DMS79 (cell line): Measurements from ENCODE around the gene ADPRS.

Experiments
- DNase-seq: peaks from one replicate; lab custom pipeline; 2025; lab: John Stamatoyannopoulos, UW

ADPRS gene, protein sequence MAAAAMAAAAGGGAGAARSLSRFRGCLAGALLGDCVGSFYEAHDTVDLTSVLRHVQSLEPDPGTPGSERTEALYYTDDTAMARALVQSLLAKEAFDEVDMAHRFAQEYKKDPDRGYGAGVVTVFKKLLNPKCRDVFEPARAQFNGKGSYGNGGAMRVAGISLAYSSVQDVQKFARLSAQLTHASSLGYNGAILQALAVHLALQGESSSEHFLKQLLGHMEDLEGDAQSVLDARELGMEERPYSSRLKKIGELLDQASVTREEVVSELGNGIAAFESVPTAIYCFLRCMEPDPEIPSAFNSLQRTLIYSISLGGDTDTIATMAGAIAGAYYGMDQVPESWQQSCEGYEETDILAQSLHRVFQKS

DNA sequence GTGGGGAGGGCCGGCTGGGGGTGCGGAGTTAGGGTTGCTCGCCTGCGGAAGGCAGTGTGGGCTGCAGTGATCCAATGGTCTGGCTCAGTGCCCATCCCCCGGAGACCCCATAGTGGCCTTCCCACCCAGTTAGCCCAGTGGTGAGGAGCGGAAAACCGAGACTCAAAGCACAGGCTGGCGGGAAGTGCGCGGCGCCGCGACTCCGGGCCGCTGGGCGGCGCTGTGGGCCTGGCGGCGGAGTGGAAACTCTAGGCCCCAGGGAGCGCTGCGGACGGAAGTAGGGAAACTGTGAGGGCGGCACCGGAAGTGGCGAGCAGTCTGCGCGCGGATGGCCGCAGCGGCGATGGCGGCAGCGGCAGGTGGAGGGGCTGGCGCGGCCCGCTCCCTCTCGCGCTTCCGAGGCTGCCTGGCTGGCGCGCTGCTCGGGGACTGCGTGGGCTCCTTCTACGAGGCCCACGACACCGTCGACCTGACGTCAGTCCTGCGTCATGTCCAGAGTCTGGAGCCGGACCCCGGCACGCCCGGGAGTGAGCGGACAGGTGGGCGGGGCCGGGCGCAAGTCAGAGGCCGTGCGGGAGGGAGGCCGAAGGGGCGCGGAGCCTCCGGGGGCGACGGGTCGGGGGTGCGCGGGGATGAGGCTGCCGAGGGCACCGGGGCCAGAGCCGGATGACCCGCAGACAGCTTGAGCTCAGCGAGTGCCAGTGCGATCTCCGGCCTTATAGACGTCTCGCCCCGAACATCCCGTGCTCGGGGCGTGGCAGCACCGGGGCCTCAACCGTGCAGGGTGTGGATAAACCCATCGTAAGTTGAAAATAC, at the start of gene ADPRS:
ADPRS (plus strand) TSS at position 316 of the 816 bp plus-strand sequence; CDS start at position 329, 13 bp downstream.
- peak; percentile 75 for DNase-seq

GRCh38 chr1:36040238-36040637, 48.5 kb upstream of the ADPRS start:
- no peak for DNase-seq

- DNase-seq: no peak
Observed at GRCh38 chr1:36051821-36052220, 36.9 kb upstream of the ADPRS start.

DNA sequence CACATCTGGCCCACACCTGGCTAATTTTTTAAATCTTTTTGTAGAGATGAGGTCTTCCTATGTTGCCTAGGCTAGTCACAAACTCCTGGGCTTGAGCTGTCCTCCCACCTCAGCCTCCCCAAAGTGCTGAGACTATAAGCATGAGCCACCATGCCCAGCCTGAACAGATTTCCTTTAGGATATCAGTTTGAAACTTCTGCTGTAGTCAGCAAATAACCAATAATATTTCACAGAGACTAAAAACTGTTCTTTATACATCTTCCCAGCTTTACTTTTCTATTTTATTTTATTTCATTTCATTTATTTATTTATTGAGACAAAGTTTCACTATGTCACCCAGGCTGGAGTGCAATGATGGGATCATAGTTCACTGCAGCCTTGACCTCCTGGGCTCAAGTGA, 34.7 kb upstream of the ADPRS start:
- no peak for DNase-seq

GRCh38 chr1:36055706-36056105, 33.0 kb upstream of the ADPRS start:
- DNase-seq: no peak

DNA sequence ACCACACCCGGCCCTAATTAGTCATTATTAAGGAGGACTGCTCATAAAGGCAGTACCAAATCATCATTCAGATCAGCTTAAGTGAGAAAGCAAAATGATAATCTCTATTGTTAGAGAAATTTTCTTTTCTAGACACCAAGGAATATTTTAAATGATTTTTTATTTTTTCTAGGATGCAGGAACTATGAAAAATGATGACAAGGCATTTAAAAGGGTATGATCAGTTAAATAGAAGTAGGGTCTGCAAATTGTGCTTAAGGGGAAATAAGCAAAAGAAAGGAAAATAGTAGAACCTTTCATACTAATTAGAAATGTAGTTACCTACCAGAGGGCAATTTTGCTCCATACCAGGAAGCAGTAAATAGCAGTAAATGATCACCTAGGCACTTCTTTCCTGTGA, 26.4 kb upstream of the ADPRS start:
- DNase-seq: no peak

DNA sequence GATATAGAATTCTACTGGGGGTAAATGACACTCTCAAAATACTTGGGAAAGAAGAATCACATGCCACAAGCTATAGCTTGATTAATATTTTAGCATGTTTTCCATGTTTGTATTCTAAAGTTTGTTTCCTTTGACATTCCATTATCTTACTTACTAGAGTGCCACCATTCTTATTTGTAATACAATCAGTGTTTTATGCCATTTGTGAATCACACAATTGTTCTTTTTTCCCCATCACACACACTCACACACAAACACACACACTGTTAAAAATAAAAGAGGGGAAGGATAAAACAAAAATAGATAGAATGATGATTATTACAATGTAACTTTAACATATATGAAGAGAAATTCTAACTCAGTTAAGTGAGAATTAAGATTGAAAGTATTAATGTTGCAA, 20.8 kb upstream of the ADPRS start:
- DNase-seq: no peak

- DNase-seq: no peak
Observed at GRCh38 chr1:36068866-36069265, 19.8 kb upstream of the ADPRS start.

- DNase-seq: no peak
Observed at GRCh38 chr1:36070349-36070748, 18.3 kb upstream of the ADPRS start.

DNA sequence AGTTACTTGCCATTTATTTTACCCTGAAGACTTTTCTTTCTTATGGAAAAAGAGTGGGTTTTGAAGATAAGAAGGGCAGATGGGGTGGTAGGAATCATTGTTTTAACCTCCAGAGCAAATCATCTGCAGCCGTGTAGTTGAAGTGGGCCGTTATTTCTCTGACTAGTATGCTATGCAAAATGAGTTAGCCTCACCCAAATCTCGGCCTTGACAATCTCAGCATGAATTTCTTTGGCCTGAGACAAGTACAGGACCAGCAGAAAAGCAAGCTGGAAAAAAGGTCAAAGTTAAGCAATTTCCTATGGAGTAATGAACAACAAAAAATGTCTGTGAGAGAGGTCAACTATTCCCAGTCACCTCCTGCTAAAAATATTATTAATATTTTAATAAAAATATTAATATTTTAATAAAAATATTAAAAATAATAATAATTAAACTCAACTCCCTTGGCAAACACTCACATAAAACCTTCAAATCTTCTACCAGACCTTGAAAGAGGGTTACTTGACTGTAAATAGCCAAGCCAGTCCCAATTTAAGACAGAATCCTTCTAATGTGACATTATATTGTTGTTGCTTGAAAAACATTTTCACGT, 11.6 kb upstream of the ADPRS start:
- DNase-seq: no peak

GRCh38 chr1:36080236-36080635, 8.5 kb upstream of the ADPRS start:
- no peak for DNase-seq

DNA sequence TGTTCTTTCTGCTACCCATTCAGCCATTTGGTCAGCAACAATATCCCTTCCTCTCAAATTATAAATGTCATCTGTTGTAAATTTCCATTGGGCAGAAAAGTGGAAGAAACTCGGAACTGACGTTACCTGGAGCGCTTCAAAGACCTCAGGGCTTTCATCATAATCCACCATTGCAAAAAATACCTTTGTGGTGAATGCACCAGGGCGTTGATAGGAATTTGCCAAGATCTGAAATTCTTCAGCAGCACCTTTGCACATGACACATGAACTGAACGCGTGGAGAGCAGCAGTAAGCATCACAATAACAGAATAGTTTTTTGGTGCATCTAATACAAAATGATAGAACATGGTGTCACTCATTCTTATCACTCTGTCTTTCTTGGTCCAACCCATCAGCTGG, 7.9 kb upstream of the ADPRS start:
- DNase-seq: no peak

DNA sequence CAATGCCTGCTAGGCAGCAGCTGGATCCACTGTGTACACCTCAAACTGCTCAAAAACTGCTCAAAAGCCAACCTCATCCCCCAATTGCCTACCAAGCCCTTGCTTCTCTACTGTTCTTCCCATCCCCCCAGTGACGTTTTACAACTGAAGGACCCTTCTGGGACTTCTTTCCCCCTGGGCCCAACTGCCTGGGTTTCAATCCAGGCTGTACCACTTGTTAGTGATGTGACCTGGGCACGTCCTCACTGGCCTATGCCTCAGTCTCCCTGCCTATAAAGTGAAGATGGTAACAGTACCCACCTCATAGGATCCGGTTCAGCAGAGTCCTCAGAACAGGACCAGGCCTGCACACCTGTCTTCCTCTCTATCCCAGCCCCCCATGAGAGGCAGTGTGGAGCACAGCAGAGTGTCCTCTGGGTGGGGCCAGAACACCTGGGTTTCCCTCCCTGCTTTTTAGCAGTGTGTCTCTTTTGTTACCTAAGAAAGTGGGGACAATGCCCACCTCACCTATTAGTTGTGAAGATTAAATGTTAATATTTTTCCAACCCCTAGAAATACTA, 6.7 kb upstream of the ADPRS start:
- no peak for DNase-seq

DNA sequence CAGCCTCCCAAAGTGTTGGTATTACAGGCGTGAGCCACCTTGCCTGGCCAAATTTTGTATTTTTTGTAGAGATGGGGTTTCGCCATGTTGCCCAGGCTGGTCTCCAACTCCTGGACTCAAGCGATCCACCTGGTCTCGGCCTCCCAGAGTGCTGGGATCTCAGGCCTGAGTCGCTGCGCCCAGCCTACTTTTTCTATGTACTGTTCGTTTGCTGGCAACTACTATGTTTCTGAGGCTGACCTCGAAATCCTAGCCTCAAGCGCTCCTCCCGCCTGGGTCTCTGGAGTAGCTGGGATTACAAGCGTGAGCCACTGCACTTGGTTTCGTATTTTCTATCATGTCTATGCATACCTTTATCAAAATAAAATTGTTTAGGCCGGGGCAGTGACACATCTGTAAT, 5.5 kb upstream of the ADPRS start:
- no peak for DNase-seq

- DNase-seq: peak; percentile 72
Observed at GRCh38 chr1:36083635-36084496, 4.8 kb upstream of the ADPRS start, which contains the start of gene TEKT2. TEKT2 (plus strand) TSS chr1:36084094; CDS start chr1:36084922, 828 bp downstream.

DNA sequence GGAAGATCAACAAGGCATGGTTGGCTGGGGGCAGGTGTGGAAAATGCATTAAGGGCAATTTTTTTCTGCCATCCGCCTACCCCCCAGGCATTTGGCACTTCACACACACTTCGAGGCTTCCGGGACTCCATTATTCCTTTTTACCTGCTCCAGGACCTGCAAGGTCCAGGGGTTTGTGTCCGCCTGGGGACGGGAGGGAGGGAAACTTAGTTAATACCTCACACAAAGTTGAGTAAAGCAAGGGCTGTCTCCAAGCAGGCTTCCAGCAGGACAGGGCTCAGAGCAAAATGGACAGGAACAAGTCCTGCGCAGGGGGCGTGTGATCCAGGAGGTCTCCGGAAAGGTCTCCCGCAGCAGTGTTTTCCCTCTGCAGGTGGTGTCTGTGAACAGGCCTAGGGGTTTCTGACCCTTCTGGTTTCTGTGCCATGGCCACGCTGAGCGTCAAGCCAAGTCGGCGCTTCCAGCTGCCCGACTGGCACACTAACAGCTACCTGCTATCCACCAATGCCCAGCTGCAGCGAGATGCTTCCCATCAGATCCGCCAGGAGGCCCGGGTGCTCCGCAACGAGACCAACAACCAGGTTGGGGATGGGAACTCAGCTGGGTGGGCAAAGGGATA, 4.1 kb upstream of the ADPRS start:
- no peak for DNase-seq

DNA sequence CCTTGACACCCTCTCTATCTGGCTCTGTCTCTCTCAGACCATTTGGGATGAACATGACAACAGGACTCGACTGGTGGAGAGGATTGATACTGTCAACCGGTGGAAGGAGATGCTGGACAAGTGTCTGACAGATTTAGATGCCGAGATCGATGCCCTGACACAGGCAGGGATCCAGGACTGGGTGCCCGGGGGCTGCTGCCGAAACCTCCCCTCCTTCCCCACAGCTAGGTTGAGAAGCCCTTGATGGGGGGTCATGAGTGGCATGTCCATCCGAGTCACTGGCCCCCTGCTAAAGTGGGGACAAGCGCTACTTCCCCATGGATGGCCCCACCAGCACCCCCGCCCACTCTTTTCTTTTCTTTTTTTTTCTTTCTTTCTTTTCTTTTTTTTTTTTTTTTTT, 3.6 kb upstream of the ADPRS start:
- DNase-seq: no peak

GRCh38 chr1:36085686-36086526, 2.8 kb upstream of the ADPRS start:
- DNase-seq: no peak

DNA sequence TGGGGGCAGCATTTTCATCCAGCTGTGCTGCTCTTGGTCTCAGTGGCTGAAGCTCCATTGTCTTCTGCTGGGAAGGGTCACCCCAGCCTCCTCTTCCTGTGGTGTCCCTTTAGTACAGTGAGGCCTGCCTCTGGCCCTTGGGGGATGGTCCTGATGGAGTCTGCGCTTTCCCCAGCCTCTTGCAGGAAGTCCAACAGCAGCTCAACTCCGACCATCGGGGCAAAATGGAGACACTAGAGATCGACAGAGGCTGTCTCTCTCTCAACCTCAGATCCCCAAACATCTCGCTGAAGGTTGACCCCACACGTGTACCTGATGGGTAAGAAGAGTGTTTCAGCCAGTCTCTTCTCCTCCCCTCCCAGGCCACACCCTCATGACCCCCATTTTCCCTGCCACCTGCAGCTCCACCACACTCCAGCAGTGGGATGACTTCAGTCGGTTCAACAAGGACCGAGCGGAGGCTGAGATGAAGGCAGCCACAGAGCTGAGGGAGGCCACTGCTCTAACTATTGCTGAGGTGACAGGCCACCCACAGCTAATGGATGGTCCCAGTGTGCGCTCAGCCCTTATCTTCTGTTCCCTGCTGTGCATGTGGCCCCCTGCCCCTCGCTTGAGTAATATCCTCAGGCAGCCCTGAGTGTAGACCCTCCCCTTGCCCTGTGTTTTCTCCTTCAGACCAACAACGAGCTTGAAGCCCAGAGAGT, 2.0 kb upstream of the ADPRS start:
- no peak for DNase-seq
